Mesodermal cell (in vitro differentiated cells): ENCODE results near the gene BICRA.
"Not testable (repeated sequence)": the region's sequence is repeated elsewhere in the genome, so short reads cannot be mapped to it uniquely, and the experiment has no call there.

Source experiments
- H3K27ac ChIP-seq: 2 replicates; pipeline ENCODE4 v1.7.0; 2013; ENCODE audit warnings: mild to moderate bottlenecking, low read depth, low read length, moderate library complexity; ENCODE audit not compliant: severe bottlenecking
- H3K36me3 ChIP-seq: 2 replicates; pipeline ENCODE4 v1.7.1; 2013; ENCODE audit warnings: mild to moderate bottlenecking, low read length, moderate library complexity; ENCODE audit not compliant: control insufficient read depth, insufficient read depth
- H3K4me1 ChIP-seq: one replicate; pipeline ENCODE4 v1.7.1; 2013; ENCODE audit warnings: mild to moderate bottlenecking, low read length; ENCODE audit not compliant: insufficient read depth, control insufficient read depth, poor library complexity, severe bottlenecking
- H3K4me3 ChIP-seq: 2 replicates; pipeline ENCODE4 v1.7.0; 2013; ENCODE audit warnings: low read length, control low read depth, mild to moderate bottlenecking; ENCODE audit not compliant: insufficient read depth, poor library complexity, severe bottlenecking; ENCODE audit errors: extremely low read depth
- H3K9me3 ChIP-seq: 2 replicates; pipeline ENCODE4 v1.7.1; 2013; ENCODE audit warnings: mild to moderate bottlenecking, low read length, moderate library complexity; ENCODE audit not compliant: control insufficient read depth
- WGBS, 2 experiments: methylation state at CpG; one replicate each; pipeline ENCODE4 v1.1.5; 2013; ENCODE audit warnings: missing lambda C conversion rate in 2 of 2; ENCODE audit not compliant: insufficient coverage in 2 of 2; 5-methylcytosine and 5-hydroxymethylcytosine counted together

Gene BICRA

GRCh38 chr19:47633517-47633916 is 24.6 kb downstream of the BICRA start:
- H3K27ac ChIP-seq, result no peak overlapping the region
- H3K4me1 ChIP-seq, result peaks cover 9% of the 10 kb centered on the region
- H3K4me3 ChIP-seq, result no peak overlapping the region
- WGBS, 2 experiments, result 94 to 100% methylated on average over 2 to 4 of the region's 4 CpGs
- no peaks in the 10 kb centered on the region for H3K9me3 ChIP-seq
- peaks cover 55% of the 10 kb centered on the region for H3K36me3 ChIP-seq

DNA sequence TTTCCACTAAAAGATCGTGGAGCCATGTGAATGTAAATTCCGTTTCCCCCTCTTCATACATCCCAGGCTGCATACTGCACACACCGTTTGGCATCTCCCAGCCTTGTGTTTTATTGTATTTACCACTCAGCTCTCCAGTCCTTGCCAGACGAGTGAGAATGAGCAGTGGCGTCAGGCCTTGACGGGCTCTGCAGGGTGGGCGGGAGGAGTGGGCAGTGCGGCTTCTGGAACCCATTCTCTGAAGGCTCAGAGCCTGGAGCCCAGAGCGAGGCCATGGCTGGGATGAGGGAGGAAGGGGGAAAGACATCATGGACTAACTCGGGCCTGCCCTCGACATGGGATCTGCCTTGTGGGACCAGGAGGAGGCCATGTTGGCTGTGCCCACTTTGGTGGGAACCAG is 25.1 kb downstream of the BICRA start:
- no peaks in the 10 kb centered on the region for H3K9me3 ChIP-seq
- 91 to 96% methylated on average over 6 to 10 of the region's 11 CpGs for WGBS, 2 experiments
- H3K4me1 ChIP-seq, result peaks cover 9% of the 10 kb centered on the region
- H3K4me3 ChIP-seq, result no peak overlapping the region
- peaks cover 55% of the 10 kb centered on the region for H3K36me3 ChIP-seq
- H3K27ac ChIP-seq, result no peak overlapping the region

- 78 to 86% methylated on average over 4 to 5 of the region's 6 CpGs for WGBS, 2 experiments
- peaks cover 55% of the 10 kb centered on the region for H3K36me3 ChIP-seq
- H3K4me3 ChIP-seq, H3K4me1 ChIP-seq, H3K9me3 ChIP-seq, H3K27ac ChIP-seq: not testable (repeated sequence)
Observed at GRCh38 chr19:47635152-47635754, 26.3 kb downstream of the BICRA start.

DNA sequence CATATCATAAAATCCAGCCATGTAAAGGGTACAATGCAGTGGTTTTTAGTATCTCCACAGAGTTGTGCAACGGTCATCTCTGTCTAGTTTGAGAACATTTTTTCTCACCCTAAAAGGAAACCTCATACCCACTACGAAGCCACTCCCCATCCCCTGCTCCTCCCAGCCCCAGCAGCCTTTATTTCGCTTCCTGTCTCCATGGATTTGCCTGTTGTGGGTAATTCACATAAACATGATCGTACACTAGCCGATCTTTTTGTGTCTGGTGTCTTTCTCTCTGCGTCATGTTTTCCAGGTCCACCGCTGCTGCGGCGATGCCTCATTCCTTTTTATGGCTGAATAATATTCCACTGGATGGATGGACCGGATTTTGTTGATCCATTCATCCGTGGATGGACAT is 28.6 kb downstream of the BICRA start:
- whole genome bisulfite sequencing, 2 experiments, result 95 to 96% methylated on average over 11 of the region's 11 CpGs
- peaks cover 57% of the 10 kb centered on the region for H3K36me3 ChIP-seq
- no peak overlapping the region for H3K27ac ChIP-seq
- no peak overlapping the region for H3K4me3 ChIP-seq
- H3K4me1 ChIP-seq, result peaks cover 9% of the 10 kb centered on the region
- H3K9me3 ChIP-seq, result no peaks in the 10 kb centered on the region

- peaks cover 12% of the 10 kb centered on the region for H3K4me1 ChIP-seq
- H3K4me3 ChIP-seq, result no peak overlapping the region
- H3K9me3 ChIP-seq, result no peaks in the 10 kb centered on the region
- no peak overlapping the region for H3K27ac ChIP-seq
- H3K36me3 ChIP-seq, result peaks cover 53% of the 10 kb centered on the region
- WGBS, 2 experiments, result 86 to 100% methylated on average over 1 to 2 of the region's 5 CpGs
Observed at GRCh38 chr19:47641891-47642485, 33.1 kb downstream of the BICRA start.

GRCh38 chr19:47643281-47643680 is 34.3 kb downstream of the BICRA start:
- Histone ChIP-seq H3K27ac (no peak overlapping the region), H3K4me1 (peaks cover 14% of the 10 kb centered on the region)
- WGBS, 2 experiments, result 96 to 97% methylated on average over 4 to 5 of the region's 5 CpGs

GRCh38 chr19:47644199-47644598 is 35.3 kb downstream of the BICRA start:
- Histone ChIP-seq H3K36me3 (peaks cover 42% of the 10 kb centered on the region), H3K9me3 (no peaks in the 10 kb centered on the region), H3K27ac (no peak overlapping the region), H3K4me3 (no peak overlapping the region), H3K4me1 (peaks cover 16% of the 10 kb centered on the region)
- WGBS, 2 experiments, result 80 to 94% methylated on average over 1 of the region's 1 CpG

More at GRCh38 chr19:47643281-47643680, 34.3 kb downstream of the BICRA start:
- no peak overlapping the region for H3K4me3 ChIP-seq
- H3K36me3 ChIP-seq, result peaks cover 48% of the 10 kb centered on the region
- H3K9me3 ChIP-seq, result no peaks in the 10 kb centered on the region

DNA sequence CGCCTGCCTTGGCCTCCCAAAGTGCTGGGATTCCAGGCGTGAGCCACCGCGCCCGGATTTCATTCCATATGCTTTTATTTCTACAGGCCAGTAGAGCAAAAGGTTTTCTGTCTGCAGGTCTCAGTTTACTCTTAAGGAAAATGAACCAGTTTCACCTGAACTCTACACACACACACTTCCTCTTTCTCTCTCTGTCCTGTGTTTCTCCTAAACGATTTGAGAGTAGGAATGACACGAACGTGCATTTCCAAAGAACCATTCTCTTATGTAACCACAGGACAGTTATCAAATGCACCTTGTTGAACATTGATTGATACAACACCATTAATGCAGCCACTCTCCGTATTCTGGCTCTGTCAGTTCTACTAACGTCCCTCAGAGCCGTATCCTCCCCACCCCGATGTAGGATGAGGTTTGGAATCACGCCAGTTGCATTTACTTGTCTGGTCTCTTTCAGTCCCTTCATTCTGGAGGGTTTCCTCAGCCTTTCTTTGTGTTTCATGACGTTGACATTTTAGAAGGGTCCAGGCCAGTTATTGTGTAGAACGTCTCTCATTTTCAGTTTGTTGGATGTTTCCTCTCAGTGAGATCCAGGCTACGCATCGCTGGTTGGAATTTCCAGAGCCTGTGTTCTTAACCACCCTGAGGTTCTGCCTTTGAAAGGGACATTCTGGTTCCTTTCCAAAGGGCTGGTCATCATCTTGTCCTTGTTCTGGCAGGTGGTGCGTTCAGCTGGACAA is 36.0 kb downstream of the BICRA start:
- Histone ChIP-seq H3K36me3 (peaks cover 44% of the 10 kb centered on the region), H3K27ac (peak overlapping the region; percentile 36), H3K9me3 (no peaks in the 10 kb centered on the region), H3K4me1 (peaks cover 16% of the 10 kb centered on the region), H3K4me3 (no peak overlapping the region)
- 94% methylated on average over 15 to 18 of the region's 18 CpGs for WGBS, 2 experiments

DNA sequence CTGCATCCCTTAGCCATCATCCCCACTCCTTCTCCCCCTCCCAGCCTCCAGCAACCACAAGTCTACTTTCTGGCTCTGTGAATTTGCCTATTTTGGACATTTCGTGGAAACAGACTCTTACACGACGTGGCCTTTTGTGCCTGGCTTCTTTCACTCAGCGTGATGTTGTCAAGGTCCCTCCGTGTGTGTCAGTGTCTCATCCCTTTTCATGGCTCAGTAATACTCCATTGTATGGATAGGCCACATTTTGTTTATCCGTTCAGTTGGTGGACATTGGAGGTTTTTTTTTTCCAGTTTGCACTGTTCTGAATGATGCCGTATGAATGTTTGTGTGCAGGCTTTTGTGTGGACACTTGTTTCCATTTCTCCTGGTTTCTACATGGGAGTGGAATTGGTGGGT is 38.0 kb downstream of the BICRA start:
- Histone ChIP-seq H3K36me3 (peaks cover 46% of the 10 kb centered on the region), H3K9me3 (no peaks in the 10 kb centered on the region), H3K27ac (no peak overlapping the region), H3K4me3 (no peak overlapping the region), H3K4me1 (peaks cover 16% of the 10 kb centered on the region)
- WGBS, 2 experiments, result 98 to 99% methylated on average over 6 of the region's 7 CpGs

DNA sequence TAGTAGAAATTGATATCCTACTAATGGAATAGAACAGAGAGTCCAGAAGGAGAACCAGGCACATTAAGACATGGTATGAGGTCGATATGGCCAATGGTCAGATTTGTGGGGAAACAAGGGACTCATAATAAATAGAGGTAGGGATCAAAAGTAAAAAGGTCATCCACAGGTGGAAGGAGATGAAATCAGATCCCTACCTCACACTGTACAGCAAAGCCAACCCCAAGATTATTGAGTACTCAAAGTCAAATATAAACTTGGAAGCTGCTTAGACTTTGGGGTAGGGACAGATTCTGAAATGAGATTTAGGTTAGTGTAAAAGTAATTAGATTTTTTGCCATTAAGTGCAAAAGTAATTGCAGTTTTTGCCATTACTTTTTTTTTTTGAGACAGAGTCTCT is 40.7 kb downstream of the BICRA start:
- WGBS, 2 experiments, result 86 to 100% methylated on average over 1 of the region's 1 CpG
- peaks cover 65% of the 10 kb centered on the region for H3K36me3 ChIP-seq
- no peak overlapping the region for H3K4me3 ChIP-seq
- no peak overlapping the region for H3K27ac ChIP-seq
- no peaks in the 10 kb centered on the region for H3K9me3 ChIP-seq
- H3K4me1 ChIP-seq, result peaks cover 13% of the 10 kb centered on the region

GRCh38 chr19:47650700-47651099 is 41.8 kb downstream of the BICRA start:
- H3K9me3 ChIP-seq, result no peaks in the 10 kb centered on the region
- H3K36me3 ChIP-seq, result peaks cover 68% of the 10 kb centered on the region
- peaks cover 13% of the 10 kb centered on the region for H3K4me1 ChIP-seq
- no peak overlapping the region for H3K27ac ChIP-seq
- no peak overlapping the region for H3K4me3 ChIP-seq
- WGBS, 2 experiments, result 90 to 98% methylated on average over 5 to 7 of the region's 7 CpGs
